GM18867 (cell line): ENCODE data around the gene ARHGEF10L.

Experiments used
- ATAC-seq: cut with Tn5 transposase; IDR thresholded peaks from one replicate; pipeline ENCODE4 v1.9.1; 2021; ENCODE audit warnings: mild to moderate bottlenecking, moderate library complexity; ENCODE audit not compliant: unreplicated experiment

The ARHGEF10L gene

DNA sequence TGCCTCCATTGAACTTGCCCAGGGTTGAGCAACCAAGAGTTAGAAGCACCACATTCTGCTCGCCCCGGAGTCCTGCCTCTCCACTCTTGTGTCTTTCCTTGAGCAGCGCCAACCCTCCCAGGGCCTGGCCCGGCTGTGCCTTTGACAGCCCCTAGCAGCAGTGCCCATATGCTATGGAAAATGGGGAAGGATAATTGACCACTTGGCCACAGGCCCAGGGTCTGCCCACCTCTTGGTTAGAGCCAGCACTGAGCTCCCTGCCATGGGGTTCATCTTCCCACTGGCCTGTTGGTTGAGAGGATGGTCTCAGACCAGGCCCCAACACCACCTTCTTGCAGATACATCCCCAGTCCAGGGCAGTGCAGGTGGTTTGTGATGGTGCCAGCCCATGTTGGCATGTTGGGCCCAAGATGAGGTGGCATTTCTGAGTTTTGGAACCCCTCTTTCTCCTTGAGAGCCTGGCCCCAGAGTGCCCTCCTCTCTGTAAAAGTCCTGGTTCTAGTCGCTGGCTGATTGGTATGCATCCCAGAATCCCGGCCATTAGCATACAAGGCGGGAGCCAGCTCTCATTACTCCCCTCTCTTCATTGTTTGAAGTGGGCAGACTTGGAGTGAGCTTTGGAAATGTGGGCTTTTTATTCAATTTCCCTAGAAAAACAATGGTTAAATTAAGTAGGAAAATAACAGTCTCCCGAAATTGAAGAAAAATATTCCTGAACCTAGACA is 7.6 kb downstream of the ARHGEF10L start:
- ATAC-seq: no peak

DNA sequence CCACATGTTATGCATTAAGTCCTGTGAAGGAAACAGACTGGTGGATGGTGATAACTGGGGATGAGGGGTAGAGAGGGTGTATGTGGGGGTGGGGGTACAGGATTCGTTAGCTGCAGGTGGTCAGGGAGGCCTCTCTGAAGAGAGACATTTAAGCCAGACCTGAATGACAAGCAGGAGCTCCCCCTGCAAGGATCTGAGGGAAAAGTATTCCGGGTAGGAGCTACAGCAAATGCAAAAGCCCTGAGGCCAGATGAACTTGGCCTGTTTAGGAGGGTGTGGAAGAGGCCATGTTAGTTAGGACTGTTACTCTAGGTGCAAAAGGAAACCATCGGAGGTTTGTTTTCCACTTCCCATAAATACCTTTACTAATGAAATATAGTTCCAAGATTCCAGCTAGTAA is 9.9 kb downstream of the ARHGEF10L start:
- ATAC-seq: no peak

DNA sequence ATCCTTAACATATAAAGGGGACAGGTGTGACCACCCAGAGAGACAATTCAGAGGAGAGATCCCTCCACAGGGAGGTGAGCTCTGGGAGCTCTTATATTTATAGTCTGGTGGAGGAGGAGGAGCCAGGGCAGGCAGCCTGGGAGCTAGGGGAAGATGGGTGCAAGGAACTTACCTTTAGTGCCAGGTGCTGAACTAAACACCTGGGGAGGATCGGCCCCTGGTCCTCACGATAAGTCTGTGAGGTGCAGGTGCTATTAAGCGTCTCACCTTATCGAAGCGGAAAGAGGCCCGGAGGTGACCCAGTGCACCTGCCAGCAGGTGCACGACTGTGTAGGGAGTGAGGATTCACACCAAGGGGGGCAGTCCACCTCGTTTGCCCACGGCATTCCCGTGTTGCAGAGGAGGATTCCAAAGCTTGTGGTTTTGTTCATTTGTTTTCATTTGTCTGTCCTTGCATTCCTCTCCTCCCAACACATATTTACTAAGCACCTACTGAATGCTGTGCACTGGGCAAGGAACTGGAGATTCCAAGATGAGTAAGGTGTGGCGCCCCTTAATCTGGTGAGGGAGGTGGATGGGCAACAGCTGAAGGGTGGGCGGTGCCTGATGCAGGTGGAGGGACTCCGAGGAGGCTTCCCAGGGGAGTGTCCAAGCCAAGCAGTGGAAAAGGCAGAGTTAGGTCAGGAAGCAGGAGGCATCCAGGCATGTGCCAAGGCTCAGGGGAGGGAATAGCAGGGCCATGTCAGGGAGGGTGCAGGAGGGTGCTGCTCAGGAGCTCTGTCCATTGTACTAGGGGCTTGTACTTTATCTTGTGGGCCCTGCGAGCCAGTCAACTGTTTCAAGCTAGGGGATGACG is 11.5 kb downstream of the ARHGEF10L start:
- ATAC-seq: no peak

DNA sequence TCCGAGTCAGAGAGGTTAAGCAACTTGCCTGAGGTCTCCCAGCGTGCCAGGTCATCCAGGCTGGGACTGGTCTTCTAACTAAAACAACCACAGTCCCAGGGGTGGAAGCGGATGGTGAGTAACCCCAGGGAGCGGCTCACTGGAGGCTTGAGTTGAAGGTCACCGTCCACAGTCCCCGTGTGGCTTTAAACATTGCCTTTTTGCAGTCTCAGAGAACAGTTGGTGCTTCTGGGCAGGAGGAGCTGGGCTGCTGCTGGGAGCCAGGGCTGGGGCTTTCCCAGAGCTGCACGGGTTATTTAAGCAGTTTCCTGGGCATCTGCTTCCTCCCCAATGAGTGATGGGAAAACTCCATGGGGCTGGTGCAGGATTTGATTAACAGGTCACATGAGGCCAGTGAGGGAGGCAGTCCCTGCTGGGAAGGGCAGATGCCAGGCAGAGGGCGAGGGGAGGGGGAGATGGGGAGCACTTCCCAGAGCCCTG is 12.3 kb downstream of the ARHGEF10L start:
- no peak for ATAC-seq

DNA sequence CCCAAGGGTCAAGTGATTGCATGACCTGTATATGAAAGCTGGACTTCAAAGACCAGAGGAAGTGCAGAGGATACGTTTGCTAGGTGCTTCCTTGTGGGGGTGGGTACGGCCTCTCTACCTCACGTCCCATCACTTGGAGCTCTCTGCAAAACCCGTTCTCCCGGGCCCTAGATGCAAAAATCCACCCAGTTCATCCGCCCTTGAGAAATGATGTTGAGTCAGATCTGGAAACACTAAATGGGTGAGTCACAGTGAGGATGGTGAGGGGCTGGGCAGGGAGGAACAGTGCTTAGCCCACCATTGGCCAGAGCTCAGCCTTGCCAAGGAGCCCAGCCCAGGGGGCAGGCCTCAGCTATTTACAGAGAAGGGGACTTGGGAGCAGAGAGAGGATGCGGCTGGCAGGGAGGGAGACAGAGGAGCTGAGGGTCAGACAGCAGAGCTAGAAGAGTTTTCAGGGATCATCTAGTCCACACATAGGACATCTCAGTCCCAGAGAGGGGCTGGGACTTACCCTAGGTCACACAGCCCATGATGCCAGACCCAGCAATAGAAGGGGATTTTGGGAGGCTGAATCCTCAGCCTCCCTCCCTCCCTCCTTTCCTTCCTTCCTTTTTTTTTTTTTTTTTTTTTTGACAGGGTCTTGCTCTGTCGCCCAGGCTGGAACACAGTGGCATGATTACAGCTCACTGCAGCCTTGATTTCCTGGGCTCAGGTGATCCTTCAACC is 14.6 kb downstream of the ARHGEF10L start:
- no peak for ATAC-seq

DNA sequence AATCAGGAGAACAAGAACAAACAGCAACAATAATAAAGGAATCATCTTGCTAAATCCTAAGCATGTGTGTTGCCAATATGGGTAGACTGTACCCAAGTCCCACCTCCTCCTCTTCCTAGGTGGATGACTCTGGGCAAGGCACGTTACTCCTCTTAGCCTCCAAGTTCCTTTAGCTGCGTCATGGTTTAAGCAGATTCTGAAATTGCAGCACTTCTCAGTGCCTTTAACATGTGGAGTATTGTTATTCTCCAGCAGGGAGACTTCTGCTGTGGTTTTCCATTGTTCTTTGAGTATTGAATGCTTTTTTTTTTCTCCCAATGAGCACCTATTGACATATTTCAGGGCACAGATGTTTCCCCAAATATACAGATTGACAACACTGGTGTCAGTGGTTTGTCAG is 15.5 kb downstream of the ARHGEF10L start:
- no peak for ATAC-seq

DNA sequence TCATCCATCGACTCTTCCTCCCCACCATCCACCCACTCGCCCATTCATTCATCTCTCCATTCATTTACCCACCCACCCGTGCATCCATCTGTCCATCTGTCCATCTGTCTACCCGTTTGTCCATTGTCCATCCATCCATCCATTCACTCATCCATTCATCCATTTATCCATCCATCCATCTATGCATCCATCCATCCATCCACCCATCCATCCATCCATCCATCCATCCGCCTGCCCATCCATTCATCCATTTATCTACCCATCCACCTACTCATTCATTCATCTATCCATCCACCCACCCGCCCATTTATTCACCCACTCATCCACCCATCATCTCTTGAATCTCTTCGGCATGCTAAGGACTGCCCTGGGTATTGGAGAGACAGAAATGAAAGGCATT is 18.5 kb downstream of the ARHGEF10L start:
- ATAC-seq: no peak

DNA sequence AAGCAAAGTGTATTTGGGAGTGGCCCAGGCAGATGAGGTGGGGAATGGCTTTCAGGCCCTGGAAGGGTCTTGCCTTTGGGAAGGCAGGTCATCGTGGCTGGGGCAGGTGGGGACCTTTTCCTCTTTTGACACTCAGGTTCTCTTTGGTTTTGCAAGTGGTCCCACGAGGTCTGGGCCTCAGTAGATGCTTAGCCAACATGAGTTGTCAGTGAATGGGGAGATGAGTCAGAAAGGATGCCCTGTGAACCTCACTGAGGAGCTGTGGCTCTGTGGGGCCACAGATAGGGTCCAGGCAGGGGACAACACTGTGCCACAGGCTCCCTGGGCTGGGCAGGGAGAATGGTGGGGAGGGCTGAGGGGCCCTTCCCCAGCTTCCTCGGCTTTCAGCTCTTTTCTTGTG is 19.0 kb downstream of the ARHGEF10L start:
- no peak for ATAC-seq

DNA sequence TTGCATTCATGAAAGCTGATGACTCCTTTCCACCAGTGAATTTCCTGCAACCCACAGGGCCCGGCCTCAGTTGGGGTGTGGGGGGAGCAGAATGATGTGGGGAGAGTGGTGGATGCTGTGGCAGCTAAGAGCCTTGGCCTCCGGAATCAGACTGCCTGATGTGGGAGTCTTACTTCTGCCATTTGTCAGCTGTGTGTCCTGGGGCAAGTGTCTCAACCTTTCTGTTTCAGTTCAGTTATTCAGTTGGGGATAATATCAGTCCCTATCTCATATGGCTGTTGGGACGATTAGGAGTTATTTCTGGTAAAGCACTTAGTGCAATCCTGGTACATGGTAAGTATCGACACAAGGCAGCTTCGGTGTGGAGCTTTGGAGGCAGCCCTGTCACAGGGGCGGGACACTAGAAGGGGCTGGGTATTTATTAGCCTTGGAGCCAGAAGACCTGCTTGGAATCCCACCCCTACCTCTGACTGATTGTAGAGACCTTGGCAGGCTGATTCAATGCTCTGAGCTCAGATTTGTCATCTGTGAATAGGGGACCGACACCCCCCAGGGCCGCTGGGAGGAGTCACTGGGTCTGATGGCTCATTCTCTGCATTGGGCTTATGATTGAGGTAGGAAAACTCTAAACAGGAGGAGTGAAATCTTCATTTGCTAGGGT is 19.6 kb downstream of the ARHGEF10L start:
- ATAC-seq: no peak

DNA sequence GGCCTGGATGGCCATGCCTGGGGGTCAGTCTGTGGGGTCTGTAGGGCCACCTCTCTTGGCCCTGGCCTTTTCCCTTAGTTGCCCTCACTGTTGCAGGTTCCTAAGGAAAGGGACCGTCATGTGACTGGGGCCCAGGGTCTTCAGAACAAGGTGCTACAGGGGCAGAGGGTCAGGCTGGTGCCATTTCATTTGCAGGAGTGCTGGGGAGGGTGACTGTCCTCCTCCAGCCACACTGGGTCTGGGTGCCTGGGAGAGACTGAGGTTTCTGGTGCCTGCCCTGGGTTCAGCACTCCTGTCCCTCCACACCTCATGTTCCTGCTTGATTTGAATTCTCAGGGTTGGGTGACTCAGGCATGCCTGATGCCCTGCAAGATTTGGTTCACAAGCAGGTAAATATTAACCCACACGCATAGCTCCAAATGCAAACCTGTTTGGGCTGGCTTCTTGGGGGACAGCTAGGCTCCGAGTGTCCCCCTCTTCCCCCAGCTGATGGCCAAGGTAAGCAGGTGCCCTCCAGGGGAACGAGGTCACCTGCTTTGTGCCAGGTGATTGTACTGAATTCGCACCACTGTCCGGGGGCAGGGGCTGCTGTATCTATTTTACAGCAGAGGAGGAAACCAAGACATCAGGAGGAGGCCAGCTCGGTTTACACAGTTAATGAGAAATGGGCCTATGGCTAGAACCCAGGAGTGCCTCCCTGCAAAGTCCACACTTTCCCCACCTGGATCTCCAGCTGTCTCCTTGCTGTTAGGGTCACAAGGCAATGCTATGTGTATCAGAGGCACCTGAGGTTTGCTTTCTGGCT is 20.3 kb downstream of the ARHGEF10L start:
- no peak for ATAC-seq

DNA sequence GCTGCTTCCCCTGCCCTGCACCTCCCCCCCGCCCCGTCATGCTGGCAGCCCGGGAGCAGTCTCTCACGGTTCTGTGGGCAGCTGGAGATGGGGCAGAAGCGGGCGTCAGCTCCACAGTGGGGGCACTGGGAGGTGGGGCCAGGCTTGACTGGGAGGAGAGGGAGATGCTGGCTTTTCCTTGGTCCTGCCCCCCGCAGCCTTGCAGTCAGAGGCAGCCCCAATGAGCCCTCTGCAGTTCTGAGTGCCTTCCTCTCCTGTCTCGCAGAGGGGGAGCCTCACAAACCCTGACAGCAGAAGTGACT is 21.7 kb downstream of the ARHGEF10L start:
- no peak for ATAC-seq

DNA sequence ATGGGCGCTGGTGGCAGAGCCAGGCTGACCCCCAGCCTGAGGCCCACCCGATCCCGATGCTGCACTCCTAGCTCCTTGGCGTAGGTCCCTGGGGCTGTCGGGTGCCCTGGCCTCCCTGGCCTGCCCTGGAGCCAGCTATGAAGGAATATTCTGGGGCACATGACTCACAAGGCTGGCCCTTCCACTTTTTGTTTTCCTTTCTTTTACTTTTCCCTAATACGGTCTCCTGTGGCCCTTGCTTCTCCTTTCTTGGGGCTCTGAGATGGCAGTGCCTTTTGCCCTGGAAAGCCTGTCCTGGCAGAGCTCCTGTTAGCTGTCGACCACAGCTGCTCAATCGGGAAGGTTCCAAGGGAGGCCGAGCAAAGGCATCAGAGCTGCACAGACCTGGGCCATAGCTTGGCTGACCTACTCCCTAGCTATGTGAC is 22.1 kb downstream of the ARHGEF10L start:
- ATAC-seq: no peak

DNA sequence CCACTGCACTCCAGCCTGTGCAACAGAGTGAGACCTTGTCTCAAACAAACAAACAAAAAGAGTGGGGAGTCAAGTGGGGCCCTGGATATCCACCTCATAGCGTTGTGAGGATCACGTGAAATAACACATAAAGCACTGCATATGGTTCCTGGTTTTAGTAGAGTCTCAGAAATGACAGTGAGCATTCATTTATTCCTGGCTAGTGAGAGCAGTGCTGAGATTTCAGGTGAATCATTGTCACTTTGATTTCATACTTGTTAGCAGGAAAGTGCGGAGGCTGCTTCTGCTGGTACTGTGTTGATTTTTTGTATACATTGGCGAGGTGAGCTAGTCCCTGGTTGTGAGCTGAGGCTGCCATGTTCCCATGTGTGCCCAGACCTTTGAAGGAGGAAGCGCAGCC is 22.9 kb downstream of the ARHGEF10L start:
- ATAC-seq: no peak

DNA sequence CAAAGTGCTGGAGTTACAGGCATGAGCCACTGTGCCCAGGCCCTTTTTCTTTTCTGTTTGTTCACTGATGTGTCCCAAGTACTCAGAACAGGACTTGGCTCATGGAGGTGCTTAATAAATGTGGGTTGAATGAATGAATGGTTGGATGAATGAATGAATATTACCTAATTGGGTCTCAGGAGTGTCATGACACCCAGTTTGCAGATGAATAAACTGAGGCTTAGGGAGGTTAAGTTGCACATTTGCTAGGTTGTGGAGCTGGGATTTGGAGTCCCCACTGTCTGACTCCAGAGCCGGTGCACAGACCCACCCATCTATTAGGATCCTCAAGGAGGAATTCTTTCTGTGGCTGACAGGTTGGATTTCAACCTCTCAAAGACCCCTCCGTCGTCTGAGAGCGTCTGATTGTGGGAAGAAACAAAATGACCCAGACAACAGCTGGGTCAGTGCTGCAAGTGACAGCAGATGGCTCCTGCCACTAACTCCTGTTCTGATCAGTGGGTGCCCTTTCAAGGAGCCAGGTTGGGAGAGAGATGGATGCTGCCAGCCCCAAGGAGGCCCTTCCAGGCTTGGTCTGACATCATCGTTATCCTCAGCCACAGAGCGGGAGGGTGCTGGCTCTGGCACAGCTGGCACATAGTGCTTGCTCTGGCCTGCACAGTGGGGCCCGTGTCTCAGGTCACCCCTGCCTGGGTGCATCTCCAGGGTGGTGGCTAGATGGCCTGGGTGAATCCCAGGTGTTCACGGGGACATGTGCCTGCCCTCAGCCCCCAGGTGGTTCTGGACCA is 24.2 kb downstream of the ARHGEF10L start:
- ATAC-seq: no peak

DNA sequence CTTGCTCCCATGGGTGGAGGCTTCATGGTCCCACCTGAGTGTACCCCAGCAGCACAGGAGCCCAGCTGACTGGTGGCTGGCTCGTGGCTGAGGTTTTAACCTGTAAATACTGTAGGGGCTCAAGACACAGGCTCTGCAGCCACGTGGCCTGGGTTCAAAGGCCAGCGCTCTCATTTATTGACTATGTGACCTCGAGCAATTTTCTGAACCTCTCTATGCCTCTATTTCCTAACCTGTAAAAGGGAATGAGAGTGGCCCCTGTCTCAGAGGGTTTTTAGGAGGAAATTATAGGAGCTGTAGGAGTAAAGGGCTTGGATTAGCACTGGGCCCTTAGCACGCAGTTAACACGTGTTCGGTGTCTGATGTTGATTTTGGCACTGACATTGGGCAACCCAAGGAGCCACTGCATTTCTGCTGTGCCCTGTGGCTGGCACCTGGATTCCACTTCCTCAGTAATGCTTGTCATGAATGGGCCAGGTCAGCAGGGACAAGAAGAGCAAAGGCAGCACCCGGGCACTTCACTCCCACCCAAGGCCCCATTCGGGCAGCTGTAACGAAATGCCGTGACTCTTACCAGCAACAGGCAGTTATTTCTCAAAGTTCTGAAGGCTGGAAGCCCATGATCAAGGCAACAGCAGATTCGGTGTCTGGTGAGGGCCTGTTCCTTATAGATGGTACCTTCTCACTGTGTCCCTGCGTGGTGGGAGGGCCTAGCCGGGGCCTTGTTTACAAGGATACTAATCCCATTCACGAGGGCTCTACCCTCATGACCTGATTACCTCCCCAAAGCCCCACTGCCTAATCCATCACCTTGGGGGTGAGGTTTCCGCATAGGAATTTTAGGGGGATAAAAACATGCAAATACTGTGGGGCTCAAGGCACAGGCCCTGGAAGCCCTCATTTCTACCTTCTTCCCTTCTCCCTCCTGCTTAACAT is 25.2 kb downstream of the ARHGEF10L start:
- ATAC-seq: no peak

DNA sequence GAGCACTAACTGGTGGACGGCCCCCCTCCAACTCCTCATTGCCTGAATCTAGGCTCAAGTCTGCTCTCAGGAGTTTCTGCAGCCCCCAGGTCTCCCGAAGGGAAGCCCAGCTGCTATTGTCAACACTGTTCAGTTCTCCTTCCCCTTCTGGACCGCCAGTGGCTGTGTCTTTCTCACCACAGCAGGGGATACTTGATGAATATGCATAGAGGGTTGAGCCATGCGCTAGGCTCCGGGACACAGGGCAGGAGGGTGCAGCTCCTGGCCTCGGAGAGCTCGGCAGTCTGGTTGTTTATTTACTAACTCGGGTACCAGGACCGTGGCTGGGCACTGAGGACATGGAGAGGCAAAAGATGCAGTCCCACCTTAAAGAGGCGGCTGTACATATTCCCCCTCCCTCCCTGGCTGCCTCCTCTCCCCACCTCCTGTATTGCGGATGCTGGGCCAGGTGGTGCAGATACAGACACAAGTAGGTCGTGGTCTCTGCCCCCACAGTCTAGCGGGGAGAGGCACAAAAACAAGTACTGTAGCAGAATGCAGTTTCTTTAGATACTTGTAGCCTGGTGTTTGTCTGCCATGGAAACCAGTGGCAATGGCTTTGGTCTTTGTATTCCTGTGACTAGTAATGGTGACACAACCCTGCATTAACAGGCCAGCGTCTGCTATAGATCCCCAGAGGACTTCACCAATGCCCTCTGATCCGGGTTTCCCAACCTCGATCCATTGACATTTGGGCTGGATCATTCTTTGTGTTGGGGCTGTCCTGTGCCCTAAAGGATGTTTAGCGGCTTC is 26.2 kb downstream of the ARHGEF10L start:
- ATAC-seq: no peak

DNA sequence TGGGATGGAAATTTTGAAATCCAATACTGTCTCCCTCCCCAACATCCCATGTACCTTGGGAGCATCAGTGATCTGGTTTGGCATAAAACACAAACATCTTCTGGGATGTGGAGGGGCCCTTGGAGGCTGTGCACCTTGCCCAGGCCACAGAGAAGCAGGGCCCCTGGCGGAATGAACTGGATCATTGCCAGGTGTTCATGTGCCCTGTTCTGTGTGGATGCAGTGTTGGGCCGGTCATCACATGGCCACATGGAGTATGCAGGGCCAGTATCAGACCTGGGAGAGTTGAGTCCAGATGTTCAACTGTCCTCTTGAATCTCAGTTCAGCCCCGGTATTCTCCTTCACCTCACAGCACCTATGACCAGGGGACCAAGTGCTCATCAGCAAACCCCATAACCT is 26.9 kb downstream of the ARHGEF10L start:
- ATAC-seq: no peak

DNA sequence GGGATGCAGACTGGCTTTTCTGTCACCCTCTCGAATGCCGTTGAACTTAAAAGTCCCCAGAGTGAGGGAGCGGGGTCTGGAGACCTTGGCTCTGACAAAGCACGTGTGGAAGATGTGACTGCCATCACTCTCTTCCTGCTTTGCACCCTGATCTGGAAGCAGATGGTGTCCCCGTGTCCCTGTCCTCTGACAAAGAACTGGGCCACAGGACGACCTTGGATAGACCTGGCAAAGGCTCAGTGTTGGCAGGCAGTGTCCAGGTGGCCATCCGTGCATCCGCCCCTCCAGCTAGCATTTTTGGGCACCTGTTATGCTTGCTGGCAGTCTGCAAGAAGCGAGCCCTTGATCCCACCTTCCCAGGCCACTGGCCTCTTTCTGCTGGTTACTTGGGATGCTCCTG is 27.4 kb downstream of the ARHGEF10L start:
- no peak for ATAC-seq
